Uterus (tissue), 2 donors: ENCODE measurements around the gene EVI5L.

Source experiments
- POLR2A ChIP-seq, 2 donors: fragments of 450-650 bp; IDR thresholded peaks; one replicate each; pipeline ENCODE4 v1.6.1; 2016; ENCODE audit warnings: antibody characterized with exemption in 2 of 2, mild to moderate bottlenecking in 1 of 2, moderate library complexity in 1 of 2
- TF ChIP-seq, protein P1 (sequence below), 4 experiments: fragments of 200-600 bp in 2 of 4; fragments of 450-650 bp in 2 of 4; sonication (generic) in 2 of 4; IDR thresholded peaks; one replicate each; pipeline ENCODE4 v1.5.1; 2016 to 2019; ENCODE audit warnings: antibody characterized with exemption in 4 of 4, mild to moderate bottlenecking in 2 of 4, moderate library complexity in 1 of 4

DNA sequence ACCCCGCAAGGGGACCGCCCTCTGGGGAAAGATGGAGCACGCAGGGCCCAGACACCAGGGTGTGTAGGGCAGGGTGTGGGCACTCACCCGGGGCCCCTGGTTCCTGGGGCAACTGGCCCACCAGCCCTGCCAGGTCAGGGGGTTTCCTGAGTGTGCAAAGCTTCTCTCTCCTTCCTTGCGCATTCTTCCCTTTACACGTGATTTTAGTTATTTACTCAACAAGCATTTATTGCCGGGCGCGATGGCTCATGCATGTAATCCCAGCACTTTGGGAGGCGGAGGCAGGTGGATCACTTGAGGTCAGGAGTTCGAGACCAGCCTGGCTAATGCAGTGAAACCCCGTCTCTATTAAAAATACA, 23.7 kb downstream of the EVI5L start:
- TF ChIP-seq, protein P1, sequence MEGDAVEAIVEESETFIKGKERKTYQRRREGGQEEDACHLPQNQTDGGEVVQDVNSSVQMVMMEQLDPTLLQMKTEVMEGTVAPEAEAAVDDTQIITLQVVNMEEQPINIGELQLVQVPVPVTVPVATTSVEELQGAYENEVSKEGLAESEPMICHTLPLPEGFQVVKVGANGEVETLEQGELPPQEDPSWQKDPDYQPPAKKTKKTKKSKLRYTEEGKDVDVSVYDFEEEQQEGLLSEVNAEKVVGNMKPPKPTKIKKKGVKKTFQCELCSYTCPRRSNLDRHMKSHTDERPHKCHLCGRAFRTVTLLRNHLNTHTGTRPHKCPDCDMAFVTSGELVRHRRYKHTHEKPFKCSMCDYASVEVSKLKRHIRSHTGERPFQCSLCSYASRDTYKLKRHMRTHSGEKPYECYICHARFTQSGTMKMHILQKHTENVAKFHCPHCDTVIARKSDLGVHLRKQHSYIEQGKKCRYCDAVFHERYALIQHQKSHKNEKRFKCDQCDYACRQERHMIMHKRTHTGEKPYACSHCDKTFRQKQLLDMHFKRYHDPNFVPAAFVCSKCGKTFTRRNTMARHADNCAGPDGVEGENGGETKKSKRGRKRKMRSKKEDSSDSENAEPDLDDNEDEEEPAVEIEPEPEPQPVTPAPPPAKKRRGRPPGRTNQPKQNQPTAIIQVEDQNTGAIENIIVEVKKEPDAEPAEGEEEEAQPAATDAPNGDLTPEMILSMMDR (IDR thresholded peaks at IDR 0.05): no peak
- no peak for TF ChIP-seq POLR2A (IDR thresholded peaks at IDR 0.05)
